ENCODE data around the gene EEF2K.
"Not testable (repeated sequence)": the region's sequence is repeated elsewhere in the genome, so short reads cannot be mapped to it uniquely, and the experiment has no call there.

EEF2K gene

GRCh38 chr16:22206842-22207714 is 1.0 kb downstream of the EEF2K start:
- DNase-seq (ENCODE audit: low spot score in 2 of 2), result peak in 1 of 2 donors; percentile 38
- ATAC-seq (replicated peaks; ENCODE audit: extremely low read depth, poor library complexity, severe bottlenecking), result peak; percentile 39
- H3K27ac Mint-ChIP-seq (ENCODE audit: low read depth), result peak overlapping the region; percentile 78
- peaks cover 32% of the 10 kb centered on the region for H3K4me1 Mint-ChIP-seq
- no peaks in the 10 kb centered on the region for H3K27me3 Mint-ChIP-seq
- H3K9me3 Mint-ChIP-seq, result no peaks in the 10 kb centered on the region
- H3K36me3 Mint-ChIP-seq (ENCODE audit: insufficient read depth), result peaks cover 4% of the 10 kb centered on the region
- H3K4me3 Mint-ChIP-seq, result peak overlapping the region; percentile 86

DNA sequence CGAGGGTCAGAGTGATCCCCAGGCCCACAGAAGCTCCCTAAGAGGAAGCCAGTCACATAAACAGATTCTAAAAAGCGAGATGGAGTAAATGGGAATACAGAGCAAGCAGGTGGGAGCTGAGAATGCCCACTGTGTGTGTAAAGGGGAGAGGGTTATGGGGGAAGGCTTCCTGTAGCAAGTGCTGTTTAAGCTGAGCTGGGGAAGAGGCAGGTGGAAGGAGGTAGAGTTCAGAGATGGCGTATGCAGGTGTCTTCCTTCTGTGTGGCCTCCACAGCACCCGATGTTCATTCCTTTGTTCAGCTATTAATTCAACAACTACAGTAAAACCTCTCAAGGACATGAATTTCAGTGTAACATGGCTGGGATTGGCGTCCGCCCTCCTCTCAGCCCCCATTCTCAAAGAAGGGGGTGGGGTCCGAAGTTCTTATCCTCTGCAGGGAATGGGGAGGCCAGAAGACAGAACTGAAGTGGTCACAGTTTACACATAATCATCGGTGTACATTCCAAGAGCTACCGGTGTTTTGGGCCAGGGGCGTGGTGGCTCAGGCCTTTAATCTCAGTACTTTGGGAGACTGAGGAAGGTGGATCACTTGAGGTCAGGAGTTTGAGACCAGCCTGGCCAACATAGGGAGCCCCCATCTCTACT is 1.8 kb downstream of the EEF2K start:
- Mint-ChIP-seq H3K9me3 (no peaks in the 10 kb centered on the region), H3K36me3 (ENCODE audit: insufficient read depth) (peaks cover 4% of the 10 kb centered on the region), H3K4me3 (peak overlapping the region; percentile 86), H3K4me1 (peaks cover 32% of the 10 kb centered on the region), H3K27me3 (no peaks in the 10 kb centered on the region), H3K27ac (ENCODE audit: low read depth) (peak overlapping the region; percentile 78)
- ATAC-seq (replicated peaks; ENCODE audit: extremely low read depth, poor library complexity, severe bottlenecking), result no peak
- DNase-seq (ENCODE audit: low spot score in 2 of 2), result no peak

- Mint-ChIP-seq H3K9me3 (no peaks in the 10 kb centered on the region), H3K27me3 (no peaks in the 10 kb centered on the region), H3K36me3 (ENCODE audit: insufficient read depth) (peaks cover 4% of the 10 kb centered on the region), H3K4me1 (peaks cover 37% of the 10 kb centered on the region), H3K4me3 (no peak overlapping the region), H3K27ac (ENCODE audit: low read depth) (no peak overlapping the region)
- no peak for DNase-seq (ENCODE audit: low spot score in 2 of 2)
- ATAC-seq (replicated peaks; ENCODE audit: extremely low read depth, poor library complexity, severe bottlenecking), result no peak
Observed at GRCh38 chr16:22210285-22210684, 4.2 kb downstream of the EEF2K start.

- ATAC-seq (replicated peaks; ENCODE audit: extremely low read depth, poor library complexity, severe bottlenecking) (no peak), DNase-seq (ENCODE audit: low spot score in 2 of 2) (no peak)
- no peak overlapping the region for H3K4me3 Mint-ChIP-seq
- peaks cover 4% of the 10 kb centered on the region for H3K36me3 Mint-ChIP-seq (ENCODE audit: insufficient read depth)
- H3K9me3 Mint-ChIP-seq, result no peaks in the 10 kb centered on the region
- no peaks in the 10 kb centered on the region for H3K27me3 Mint-ChIP-seq
- H3K27ac Mint-ChIP-seq (ENCODE audit: low read depth), result no peak overlapping the region
- H3K4me1 Mint-ChIP-seq, result peaks cover 37% of the 10 kb centered on the region
Observed at GRCh38 chr16:22210854-22211253, 4.8 kb downstream of the EEF2K start.

GRCh38 chr16:22213236-22213635 is 7.2 kb downstream of the EEF2K start:
- Mint-ChIP-seq H3K27ac (ENCODE audit: low read depth) (no peak overlapping the region), H3K4me3 (no peak overlapping the region), H3K4me1 (peaks cover 21% of the 10 kb centered on the region), H3K27me3 (no peaks in the 10 kb centered on the region), H3K9me3 (no peaks in the 10 kb centered on the region), H3K36me3 (ENCODE audit: insufficient read depth) (peaks cover 2% of the 10 kb centered on the region)
- ATAC-seq (replicated peaks; ENCODE audit: extremely low read depth, poor library complexity, severe bottlenecking) (no peak), DNase-seq (ENCODE audit: low spot score in 2 of 2) (no peak)

DNA sequence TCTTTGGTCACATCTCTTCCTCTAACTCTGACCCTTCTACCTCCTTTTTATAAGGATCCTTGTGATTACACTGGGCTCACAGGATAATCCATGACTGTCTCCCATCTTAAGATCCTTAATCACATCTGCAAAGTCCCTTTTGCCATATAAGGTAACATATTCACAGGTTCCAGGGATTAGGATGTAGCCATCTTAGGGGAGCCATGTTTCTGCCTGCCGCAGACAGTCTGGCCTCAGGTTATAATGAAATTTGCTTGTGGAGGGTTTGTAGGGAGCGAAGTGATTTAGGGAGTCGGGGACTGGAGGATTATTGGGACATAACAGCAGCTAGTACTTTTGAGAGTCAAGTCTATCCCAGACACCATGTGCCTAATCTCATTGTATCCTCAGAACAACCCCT is 7.7 kb downstream of the EEF2K start:
- no peak for DNase-seq (ENCODE audit: low spot score in 2 of 2)
- Mint-ChIP-seq H3K4me1 (peaks cover 21% of the 10 kb centered on the region), H3K27ac (ENCODE audit: low read depth) (no peak overlapping the region), H3K36me3 (ENCODE audit: insufficient read depth) (peaks cover 2% of the 10 kb centered on the region), H3K9me3 (no peaks in the 10 kb centered on the region), H3K4me3 (no peak overlapping the region), H3K27me3 (no peaks in the 10 kb centered on the region)
- no peak for ATAC-seq (replicated peaks; ENCODE audit: extremely low read depth, poor library complexity, severe bottlenecking)

GRCh38 chr16:22214402-22214801 is 8.3 kb downstream of the EEF2K start:
- Mint-ChIP-seq H3K4me3 (no peak overlapping the region), H3K27me3 (no peaks in the 10 kb centered on the region), H3K36me3 (ENCODE audit: insufficient read depth) (peaks cover 2% of the 10 kb centered on the region), H3K27ac (ENCODE audit: low read depth) (no peak overlapping the region), H3K9me3 (no peaks in the 10 kb centered on the region), H3K4me1 (peaks cover 21% of the 10 kb centered on the region)
- no peak for DNase-seq (ENCODE audit: low spot score in 2 of 2)
- ATAC-seq (replicated peaks; ENCODE audit: extremely low read depth, poor library complexity, severe bottlenecking), result no peak

DNA sequence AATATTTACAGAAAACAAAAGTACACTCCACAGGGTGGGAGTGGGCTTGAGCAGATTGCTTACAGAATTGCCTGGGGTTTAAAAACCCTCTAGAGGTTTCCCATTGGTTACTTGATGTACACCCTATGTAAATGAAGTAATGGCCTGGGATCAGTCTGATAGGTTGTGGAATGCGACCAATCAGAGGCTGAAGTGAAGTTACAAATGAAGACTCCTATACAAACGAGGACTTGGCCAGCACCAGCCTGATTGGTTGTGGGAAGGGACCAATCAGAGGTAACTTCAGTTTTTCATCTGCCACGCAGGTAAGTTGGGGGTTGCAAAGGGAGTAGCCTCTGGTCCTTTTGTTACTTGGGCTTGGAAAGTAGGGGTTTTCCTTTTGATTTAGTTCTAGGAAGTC is 8.8 kb downstream of the EEF2K start:
- Mint-ChIP-seq H3K9me3 (no peaks in the 10 kb centered on the region), H3K4me3 (no peak overlapping the region), H3K27ac (ENCODE audit: low read depth) (no peak overlapping the region), H3K4me1 (peaks cover 21% of the 10 kb centered on the region), H3K27me3 (no peaks in the 10 kb centered on the region), H3K36me3 (ENCODE audit: insufficient read depth) (peaks cover 2% of the 10 kb centered on the region)
- ATAC-seq (replicated peaks; ENCODE audit: extremely low read depth, poor library complexity, severe bottlenecking), result no peak
- DNase-seq (ENCODE audit: low spot score in 2 of 2), result no peak

- Mint-ChIP-seq H3K9me3 (no peaks in the 10 kb centered on the region), H3K27ac (ENCODE audit: low read depth) (no peak overlapping the region), H3K36me3 (ENCODE audit: insufficient read depth) (peaks cover 2% of the 10 kb centered on the region), H3K27me3 (no peaks in the 10 kb centered on the region), H3K4me3 (no peak overlapping the region), H3K4me1 (peaks cover 11% of the 10 kb centered on the region)
- DNase-seq (ENCODE audit: low spot score in 2 of 2) (no peak), ATAC-seq (replicated peaks; ENCODE audit: extremely low read depth, poor library complexity, severe bottlenecking) (peak; percentile 36)
Observed at GRCh38 chr16:22216191-22216831, 10.2 kb downstream of the EEF2K start.

- H3K4me3 Mint-ChIP-seq; DNase-seq (ENCODE audit: low spot score in 2 of 2); ATAC-seq (replicated peaks; ENCODE audit: extremely low read depth, poor library complexity, severe bottlenecking); H3K27ac Mint-ChIP-seq (ENCODE audit: low read depth); H3K9me3 Mint-ChIP-seq; H3K27me3 Mint-ChIP-seq; H3K36me3 Mint-ChIP-seq (ENCODE audit: insufficient read depth); H3K4me1 Mint-ChIP-seq: not testable (repeated sequence)
Observed at GRCh38 chr16:22216832-22217225, 10.8 kb downstream of the EEF2K start.

DNA sequence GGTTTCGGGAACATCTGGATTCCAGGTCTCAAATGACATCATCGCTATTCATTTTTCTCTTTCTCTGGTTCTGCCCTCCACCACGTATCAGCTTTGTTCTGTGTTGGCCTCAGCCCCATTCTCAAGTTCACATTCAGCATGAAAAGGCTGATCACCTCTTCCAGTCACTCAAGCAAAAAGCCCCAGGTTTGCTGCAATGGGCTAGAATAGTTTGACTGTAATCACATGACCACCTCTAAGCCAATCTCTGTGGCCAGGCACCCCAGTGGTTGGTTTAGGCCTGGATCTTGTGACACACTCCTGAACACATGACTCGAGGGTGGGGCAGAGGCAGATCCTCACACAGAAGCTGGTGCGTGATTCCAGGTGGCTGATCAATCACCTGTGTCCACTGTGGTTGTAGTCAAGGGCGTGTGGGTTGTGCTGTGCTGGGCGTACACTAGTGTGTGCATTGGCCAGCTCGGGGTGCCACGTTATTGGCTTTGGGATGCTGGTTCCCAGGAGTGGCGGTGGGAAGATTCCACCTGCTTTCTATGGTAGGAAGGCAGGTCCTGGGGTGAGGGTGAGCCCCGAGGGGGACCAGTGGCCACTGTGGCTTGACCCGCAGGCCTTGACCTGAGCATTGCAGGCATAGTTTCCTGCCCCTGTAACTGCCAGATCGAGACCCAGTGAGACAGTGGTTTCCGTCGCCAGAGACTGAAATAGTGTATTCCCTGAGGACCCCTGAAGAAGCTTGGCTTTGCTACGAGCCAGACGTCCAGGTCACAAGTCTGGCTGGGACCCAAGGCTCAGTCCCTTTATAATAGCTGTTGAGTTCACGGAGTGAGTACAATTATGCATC is 12.0 kb downstream of the EEF2K start:
- H3K27ac Mint-ChIP-seq (ENCODE audit: low read depth), result no peak overlapping the region
- H3K27me3 Mint-ChIP-seq, result no peaks in the 10 kb centered on the region
- no peak overlapping the region for H3K4me3 Mint-ChIP-seq
- DNase-seq (ENCODE audit: low spot score in 2 of 2) (no peak), ATAC-seq (replicated peaks; ENCODE audit: extremely low read depth, poor library complexity, severe bottlenecking) (peak; percentile 43)
- peaks cover 6% of the 10 kb centered on the region for H3K4me1 Mint-ChIP-seq
- H3K36me3 Mint-ChIP-seq (ENCODE audit: insufficient read depth), result peaks cover 4% of the 10 kb centered on the region
- no peaks in the 10 kb centered on the region for H3K9me3 Mint-ChIP-seq

DNA sequence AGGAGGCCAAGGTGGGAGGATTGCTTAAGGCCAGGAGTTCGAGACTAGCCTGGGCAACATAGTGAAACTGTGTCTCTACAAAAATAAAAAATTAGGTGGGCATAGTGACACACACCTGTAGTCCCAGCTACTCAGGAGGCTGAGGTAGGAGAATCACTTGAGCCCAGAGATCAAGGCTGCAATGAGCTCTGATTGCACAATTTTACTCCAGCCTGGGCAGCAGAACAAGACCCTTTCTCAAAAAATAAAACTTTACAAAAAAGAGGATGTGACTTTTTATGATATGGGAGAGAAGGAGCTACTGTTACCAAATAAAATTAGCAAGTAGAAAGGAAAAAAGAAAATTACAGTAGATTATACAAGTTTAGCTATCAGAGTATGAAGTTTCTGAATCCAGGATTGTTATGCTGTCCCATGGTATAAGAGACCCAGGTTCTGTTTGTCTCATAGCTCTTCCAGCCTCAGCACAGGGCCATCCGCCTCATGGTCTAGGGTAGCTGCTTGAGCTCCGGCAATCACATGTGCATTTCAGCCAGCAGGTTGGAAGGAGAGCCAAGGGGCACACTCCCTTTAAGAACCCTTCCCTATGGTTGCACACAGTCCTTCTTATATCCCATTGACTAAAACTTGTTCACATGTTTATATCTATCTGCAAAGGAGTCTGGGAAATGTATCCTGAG is 13.5 kb downstream of the EEF2K start:
- Mint-ChIP-seq H3K27ac (ENCODE audit: low read depth) (no peak overlapping the region), H3K27me3 (no peaks in the 10 kb centered on the region), H3K4me3 (no peak overlapping the region), H3K4me1 (peaks cover 2% of the 10 kb centered on the region), H3K36me3 (ENCODE audit: insufficient read depth) (peaks cover 4% of the 10 kb centered on the region), H3K9me3 (no peaks in the 10 kb centered on the region)
- DNase-seq (ENCODE audit: low spot score in 2 of 2) (no peak), ATAC-seq (replicated peaks; ENCODE audit: extremely low read depth, poor library complexity, severe bottlenecking) (no peak)
